ENCODE data around the gene ADD3. TPM values are rescaled to one million over a fixed set of nuclear protein-coding genes. Genes with fewer than 3 reads are reported as not detected.

ADD3 gene
- total and polyA plus RNA-seq, 10 of the 15 experiments (the other 5 are each of a cell fraction or from before 2014, with no cell fraction given), result 27.3 to 129 (median 67.8) TPM

- no peak overlapping the region for H3K4me3 ChIP-seq
- no peak for DNase-seq (ENCODE audit: low read depth, low spot score)
- 94% methylated on average over 1 of the region's 1 CpG for WGBS (ENCODE audit: insufficient coverage, insufficient replicate concordance, low lambda C conversion rate, missing lambda C conversion rate)
- H4K20me1 ChIP-seq (ENCODE audit: control insufficient read depth, insufficient read depth), result no peaks in the 10 kb centered on the region
- H3K36me3 ChIP-seq (ENCODE audit: control insufficient read depth in 2 of 2, insufficient read depth in 2 of 2, low read length in 1 of 2), result no peaks in the 10 kb centered on the region
- H3K9me3 ChIP-seq (replicated peaks; ENCODE audit: control insufficient read depth, insufficient read depth, low read length), result no peaks in the 10 kb centered on the region
- H3K27me3 ChIP-seq (replicated peaks in 1 of 2; ENCODE audit: control insufficient read depth in 2 of 2, insufficient read depth in 2 of 2, low read length in 1 of 2), result no peaks in the 10 kb centered on the region
- ChIA-PET CTCF (interaction anchor here (1.1 to 7.0 kb wide), 2 partner anchors 13 to 38 kb away, joined by 3 to 97 read pairs; no protein-coding TSS in a partner anchor), POLR2A (no interaction called here), SMC1A (ENCODE audit: uncharacterized antibody, unreplicated experiment) (interaction anchor here (5.4 kb wide), 1 partner anchor 40 kb away, joined by 42 read pairs; no protein-coding TSS in a partner anchor), RAD21 (ENCODE audit: unreplicated experiment) (interaction anchor here (1.4 kb wide), 1 partner anchor 42 kb away, joined by 3 read pairs; no protein-coding TSS in a partner anchor)
- no peak overlapping the region for H2AFZ ChIP-seq (ENCODE audit: control insufficient read depth, low read depth, low read length)
- H3K9ac ChIP-seq (ENCODE audit: control insufficient read depth, insufficient read depth, low read length), result no peak overlapping the region
- in situ Hi-C loops (cut with MboI), result no loop called here
- no peak overlapping the region for H3K27ac ChIP-seq (ENCODE audit: control insufficient read depth, insufficient read depth)
- H3K79me2 ChIP-seq (ENCODE audit: control insufficient read depth, insufficient read depth, low read length), result peaks cover 31% of the 10 kb centered on the region
- peaks cover 15% of the 10 kb centered on the region for H3K4me1 ChIP-seq (ENCODE audit: control insufficient read depth, insufficient read depth, low read length)
- BruUV-seq (replicated peaks), result no TSS peak
- FAIRE-seq, result no peak
- no peak overlapping the region for H3K4me2 ChIP-seq (ENCODE audit: control insufficient read depth, insufficient read depth)
- intact Hi-C loops (cut with micrococcal nuclease; ENCODE audit: unreplicated experiment), result no loop called here
- no peak for ATAC-seq
- no peak for TF ChIP-seq ZNF687 (IDR thresholded peaks at IDR 0.05)
- no peak for TF ChIP-seq ZSCAN29 (IDR thresholded peaks at IDR 0.05)
- no peak for TF ChIP-seq IRF5 (IDR thresholded peaks at IDR 0.05; ENCODE audit: borderline replicate concordance)
- no peak for TF ChIP-seq BHLHE40 (IDR thresholded peaks at IDR 0.05; ENCODE audit: borderline replicate concordance in 1 of 2, low read depth in 2 of 2, low read length in 1 of 2)
- TF ChIP-seq NKRF (conservative IDR thresholded peaks at IDR 0.05), result no peak
- no peak for TF ChIP-seq HSF1 (IDR thresholded peaks at IDR 0.05; ENCODE audit: low read depth, low read length)
- no peak for TF ChIP-seq SREBF2 (IDR thresholded peaks at IDR 0.05; ENCODE audit: low read length)
- no peak for TF ChIP-seq ZNF592 (IDR thresholded peaks at IDR 0.05)
- TF ChIP-seq HDAC6 (IDR thresholded peaks at IDR 0.05; ENCODE audit: unreplicated experiment), result no peak
Measured at GRCh38 chr10:110017907-110018306, 10.1 kb downstream of the ADD3 start.

All from GM12878 (cell line).